ENCODE results near the gene HTR1E. TPM values are rescaled to one million over a fixed set of nuclear protein-coding genes. Genes with fewer than 3 reads are reported as not detected.
"Not testable (repeated sequence)": the region's sequence is repeated elsewhere in the genome, so short reads cannot be mapped to it uniquely, and the experiment has no call there.

Gene HTR1E
- total RNA-seq, 1 experiment from 2014 or later: not detected

GRCh38 chr6:86973088-86973487 is 35.8 kb downstream of the HTR1E start:
- DNase-seq (ENCODE audit: low read depth): no peak

- DNase-seq (ENCODE audit: low read depth): no peak
Measured at GRCh38 chr6:86978251-86978650, 40.9 kb downstream of the HTR1E start.

- DNase-seq (ENCODE audit: low read depth): no peak
Measured at GRCh38 chr6:87001494-87001893, 64.2 kb downstream of the HTR1E start.

GRCh38 chr6:87002391-87002790 is 65.1 kb downstream of the HTR1E start:
- DNase-seq (ENCODE audit: low read depth): not testable (repeated sequence)

- DNase-seq (ENCODE audit: low read depth): not testable (repeated sequence)
Measured at GRCh38 chr6:87006541-87006940, 69.2 kb downstream of the HTR1E start.

GRCh38 chr6:87009581-87009980 is 72.3 kb downstream of the HTR1E start:
- not testable (repeated sequence) for DNase-seq (ENCODE audit: low read depth)

- no peak for DNase-seq (ENCODE audit: low read depth)
Measured at GRCh38 chr6:87012035-87012434, 74.7 kb downstream of the HTR1E start.

GRCh38 chr6:87012743-87013142 is 75.4 kb downstream of the HTR1E start:
- no peak for DNase-seq (ENCODE audit: low read depth)

- no peak for DNase-seq (ENCODE audit: low read depth)
Measured at GRCh38 chr6:87016772-87017171, 79.4 kb downstream of the HTR1E start.

GRCh38 chr6:87027021-87027420 is 89.7 kb downstream of the HTR1E start:
- DNase-seq (ENCODE audit: low read depth): no peak

GRCh38 chr6:87029711-87030314 is 92.5 kb downstream of the HTR1E start:
- DNase-seq (ENCODE audit: low read depth): peak; percentile 56

GRCh38 chr6:87040729-87041128 is 103.4 kb downstream of the HTR1E start:
- no peak for DNase-seq (ENCODE audit: low read depth)

GRCh38 chr6:87045521-87046075 is 108.3 kb downstream of the HTR1E start:
- no peak for DNase-seq (ENCODE audit: low read depth)

GRCh38 chr6:87049779-87050178 is 112.5 kb downstream of the HTR1E start:
- no peak for DNase-seq (ENCODE audit: low read depth)

- DNase-seq (ENCODE audit: low read depth): no peak
Measured at GRCh38 chr6:87053312-87053711, 116.0 kb downstream of the HTR1E start.

GRCh38 chr6:87054143-87054833 is 117.0 kb downstream of the HTR1E start:
- no peak for DNase-seq (ENCODE audit: low read depth)

- no peak for DNase-seq (ENCODE audit: low read depth)
Measured at GRCh38 chr6:87059943-87060342, 122.6 kb downstream of the HTR1E start.

- DNase-seq (ENCODE audit: low read depth): no peak
Measured at GRCh38 chr6:87065117-87065516, 127.8 kb downstream of the HTR1E start.

Other genes with a start within 250 kb of the HTR1E start
- gene CGA, start 157.6 kb downstream of the HTR1E start, total RNA-seq (2014; rRNA removed): not detected in 2 replicates
- gene ZNF292, start 218.0 kb downstream of the HTR1E start, total RNA-seq (2014; rRNA removed): 16.5 and 16.9 TPM in 2 replicates

All from LHCN-M2 (cell line).